HepG2 (cell line): ENCODE results near the gene DLX4. TPM values are rescaled to one million over a fixed set of nuclear protein-coding genes. Genes with fewer than 3 reads are reported as not detected.
A peak's percentile ranks its signal among the peaks of the same experiment; 100 is the strongest.

ENCODE experiments used
- ETV5 ChIP-seq: IDR thresholded peaks from 2 replicates; pipeline ENCODE4 v1.6.1; 2018; ENCODE audit warnings: missing biosample characterization, missing genetic modification reagents, inconsistent platforms, borderline replicate concordance
- ETV6 ChIP-seq: sonication (generic); formaldehyde crosslinking; conservative IDR thresholded peaks from 2 replicates; pipeline ENCODE4 v1.4.0; 2020; ENCODE audit warnings: missing genetic modification reagents
- FOXO1 ChIP-seq: sonication (generic); formaldehyde crosslinking; IDR thresholded peaks from 2 replicates; pipeline ENCODE4 v1.4.0; 2020; ENCODE audit warnings: missing genetic modification reagents
- GTF2F1 ChIP-seq: fragments of 150-350 bp; IDR thresholded peaks from 2 replicates; pipeline ENCODE4 v1.6.1; 2014; ENCODE audit warnings: low read length
- NR2F1 ChIP-seq, 2 experiments: fragments of 450-650 bp in 1 of 2; formaldehyde crosslinking in 1 of 2; IDR thresholded peaks; 2 replicates each; pipeline versions ENCODE4 v1.5.0 to v1.6.1; 2016 to 2020; ENCODE audit warnings: mild to moderate bottlenecking in 1 of 2, missing compliant biosample characterization in 1 of 2, missing genetic modification reagents in 1 of 2, moderate library complexity in 1 of 2
- RNF2 ChIP-seq: fragments of 450-650 bp; conservative IDR thresholded peaks from 2 replicates; pipeline ENCODE4 v1.6.1; 2016; ENCODE audit warnings: low read depth
- SOX5 ChIP-seq: IDR thresholded peaks from 2 replicates; pipeline ENCODE4 v1.6.1; 2016; ENCODE audit warnings: borderline replicate concordance
- ZMYM3 ChIP-seq: sonication (generic); formaldehyde crosslinking; IDR thresholded peaks from 2 replicates; pipeline ENCODE4 v1.5.1; 2020; ENCODE audit warnings: mild to moderate bottlenecking, missing genetic modification reagents
- ZNF367 ChIP-seq: sonication (generic); formaldehyde crosslinking; IDR thresholded peaks from 2 replicates; pipeline ENCODE4 v1.4.0; 2020; ENCODE audit warnings: missing genetic modification reagents, borderline replicate concordance
- ZSCAN30 ChIP-seq: sonication (generic); formaldehyde crosslinking; IDR thresholded peaks from 2 replicates; pipeline ENCODE4 v1.5.0; 2020; ENCODE audit warnings: mild to moderate bottlenecking, missing genetic modification reagents
- polyA plus RNA-seq, 8 experiments: library from polyadenylated mRNA; depleted of rRNA in 3 of 8; stranded (reverse) in 7 of 8; unstranded in 1 of 8; fragments of >200 nt; fragmentation: Illumina TruSeq in 4 of 8; extraction: Trizol in 4 of 8; gene quantifications; 2 replicates each; pipeline versions ENCODE4 v1.2.1 to v1.2.3, GENCODE V29; 2011 to 2016; ENCODE audit warnings: low read depth in 4 of 8, missing spikeins in 1 of 8, mixed read lengths in 1 of 8; ENCODE audit not compliant: insufficient read depth in 1 of 8
- total RNA-seq, 5 experiments: library from RNA; depleted of rRNA; stranded (reverse); fragments of >200 nt; fragmentation: Illumina TruSeq; extraction: Trizol; gene quantifications; 2 replicates each; pipeline ENCODE4 v1.2.3, GENCODE V29; 2016; ENCODE audit warnings: low read depth in 1 of 5
- TF ChIP-seq, protein P1 (sequence below), 2 experiments: IDR thresholded peaks; 2 replicates each; pipeline ENCODE4 v1.6.1; 2011 to 2012; ENCODE audit warnings: low read length in 2 of 2, borderline replicate concordance in 1 of 2, low read depth in 1 of 2, mild to moderate bottlenecking in 1 of 2, moderate library complexity in 1 of 2
- TF ChIP-seq, protein P2 (sequence below): sonication (generic); formaldehyde crosslinking; IDR thresholded peaks from 2 replicates; pipeline ENCODE4 v1.4.0; 2020; ENCODE audit warnings: low read depth, mild to moderate bottlenecking, missing genetic modification reagents
- TF ChIP-seq, protein P3 (sequence below): sonication (generic); formaldehyde crosslinking; IDR thresholded peaks from 2 replicates; pipeline ENCODE4 v1.5.0; 2020; ENCODE audit warnings: mild to moderate bottlenecking, missing genetic modification reagents, borderline replicate concordance
- TF ChIP-seq, protein P4 (sequence below): sonication (generic); formaldehyde crosslinking; conservative IDR thresholded peaks from 2 replicates; pipeline ENCODE4 v1.8.1; 2023; ENCODE audit warnings: missing genetic modification reagents
- TF ChIP-seq, protein P5 (sequence below): IDR thresholded peaks from 2 replicates; pipeline ENCODE4 v1.6.1; 2016
- TF ChIP-seq, protein P6 (sequence below): IDR thresholded peaks from 2 replicates; pipeline ENCODE4 v1.6.1; 2016; ENCODE audit warnings: mild to moderate bottlenecking, missing biosample characterization, missing genetic modification reagents
- TF ChIP-seq, protein P7 (sequence below): sonication (generic); formaldehyde crosslinking; IDR thresholded peaks from 2 replicates; pipeline ENCODE4 v1.8.1; 2022; ENCODE audit warnings: low read depth, mild to moderate bottlenecking, missing genetic modification reagents

Gene DLX4
- total and polyA plus RNA-seq, 2 of the 13 experiments (the other 11 are each of a cell fraction or from before 2014, with no cell fraction given), result 0.55 to 2.3 TPM

DNA sequence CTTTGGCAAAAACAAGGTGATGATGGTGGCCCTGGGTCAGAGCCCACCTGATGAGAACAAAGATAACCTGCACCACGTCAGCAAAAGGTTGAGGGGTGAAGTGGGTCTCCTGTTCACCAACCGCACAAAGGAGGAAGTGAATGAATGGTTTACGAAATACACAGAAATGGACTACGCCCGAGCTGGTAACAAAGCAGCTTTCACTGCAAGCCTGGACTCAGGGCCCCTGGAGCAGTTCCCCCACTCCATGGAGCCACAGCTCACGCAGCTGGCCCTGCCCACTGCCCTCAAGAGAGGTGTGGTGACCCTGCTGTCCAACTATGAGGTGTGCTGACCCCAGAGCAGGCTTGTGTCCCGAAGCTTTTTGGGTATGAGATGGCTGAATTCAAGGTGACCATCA, 29.7 kb upstream of the DLX4 start (continued):
- TF ChIP-seq, protein P1, sequence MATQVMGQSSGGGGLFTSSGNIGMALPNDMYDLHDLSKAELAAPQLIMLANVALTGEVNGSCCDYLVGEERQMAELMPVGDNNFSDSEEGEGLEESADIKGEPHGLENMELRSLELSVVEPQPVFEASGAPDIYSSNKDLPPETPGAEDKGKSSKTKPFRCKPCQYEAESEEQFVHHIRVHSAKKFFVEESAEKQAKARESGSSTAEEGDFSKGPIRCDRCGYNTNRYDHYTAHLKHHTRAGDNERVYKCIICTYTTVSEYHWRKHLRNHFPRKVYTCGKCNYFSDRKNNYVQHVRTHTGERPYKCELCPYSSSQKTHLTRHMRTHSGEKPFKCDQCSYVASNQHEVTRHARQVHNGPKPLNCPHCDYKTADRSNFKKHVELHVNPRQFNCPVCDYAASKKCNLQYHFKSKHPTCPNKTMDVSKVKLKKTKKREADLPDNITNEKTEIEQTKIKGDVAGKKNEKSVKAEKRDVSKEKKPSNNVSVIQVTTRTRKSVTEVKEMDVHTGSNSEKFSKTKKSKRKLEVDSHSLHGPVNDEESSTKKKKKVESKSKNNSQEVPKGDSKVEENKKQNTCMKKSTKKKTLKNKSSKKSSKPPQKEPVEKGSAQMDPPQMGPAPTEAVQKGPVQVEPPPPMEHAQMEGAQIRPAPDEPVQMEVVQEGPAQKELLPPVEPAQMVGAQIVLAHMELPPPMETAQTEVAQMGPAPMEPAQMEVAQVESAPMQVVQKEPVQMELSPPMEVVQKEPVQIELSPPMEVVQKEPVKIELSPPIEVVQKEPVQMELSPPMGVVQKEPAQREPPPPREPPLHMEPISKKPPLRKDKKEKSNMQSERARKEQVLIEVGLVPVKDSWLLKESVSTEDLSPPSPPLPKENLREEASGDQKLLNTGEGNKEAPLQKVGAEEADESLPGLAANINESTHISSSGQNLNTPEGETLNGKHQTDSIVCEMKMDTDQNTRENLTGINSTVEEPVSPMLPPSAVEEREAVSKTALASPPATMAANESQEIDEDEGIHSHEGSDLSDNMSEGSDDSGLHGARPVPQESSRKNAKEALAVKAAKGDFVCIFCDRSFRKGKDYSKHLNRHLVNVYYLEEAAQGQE (IDR thresholded peaks at IDR 0.05; ENCODE audit: borderline replicate concordance in 1 of 2, low read depth in 1 of 2, low read length in 2 of 2), result 0 out of 4 replicates have a peak, but pooled peaks of 1 of the 2 experiments have one; percentile 14
- TF ChIP-seq RNF2 (0 out of 2 replicates have a peak, but pooled peaks have one; percentile 40), ZSCAN30 (CRISPR knock-in tag) (no peak), FOXO1 (peak; percentile 30; the same call in 1 of the 2 replicates), ZNF367 (no peak), ZMYM3 (peak; percentile 55; the same call in 1 of the 2 replicates), NR2F1 (CRISPR knock-in tag; IDR thresholded peaks at IDR 0.05) (no peak), SOX5 (peak; percentile 73), ETV5 (CRISPR knock-in tag) (peak; percentile 45; the same call in 1 of the 2 replicates), GTF2F1 (no peak), ETV6 (no peak)
- TF ChIP-seq, protein P2, sequence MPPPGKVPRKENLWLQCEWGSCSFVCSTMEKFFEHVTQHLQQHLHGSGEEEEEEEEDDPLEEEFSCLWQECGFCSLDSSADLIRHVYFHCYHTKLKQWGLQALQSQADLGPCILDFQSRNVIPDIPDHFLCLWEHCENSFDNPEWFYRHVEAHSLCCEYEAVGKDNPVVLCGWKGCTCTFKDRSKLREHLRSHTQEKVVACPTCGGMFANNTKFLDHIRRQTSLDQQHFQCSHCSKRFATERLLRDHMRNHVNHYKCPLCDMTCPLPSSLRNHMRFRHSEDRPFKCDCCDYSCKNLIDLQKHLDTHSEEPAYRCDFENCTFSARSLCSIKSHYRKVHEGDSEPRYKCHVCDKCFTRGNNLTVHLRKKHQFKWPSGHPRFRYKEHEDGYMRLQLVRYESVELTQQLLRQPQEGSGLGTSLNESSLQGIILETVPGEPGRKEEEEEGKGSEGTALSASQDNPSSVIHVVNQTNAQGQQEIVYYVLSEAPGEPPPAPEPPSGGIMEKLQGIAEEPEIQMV, result no peak
- TF ChIP-seq, protein P3, sequence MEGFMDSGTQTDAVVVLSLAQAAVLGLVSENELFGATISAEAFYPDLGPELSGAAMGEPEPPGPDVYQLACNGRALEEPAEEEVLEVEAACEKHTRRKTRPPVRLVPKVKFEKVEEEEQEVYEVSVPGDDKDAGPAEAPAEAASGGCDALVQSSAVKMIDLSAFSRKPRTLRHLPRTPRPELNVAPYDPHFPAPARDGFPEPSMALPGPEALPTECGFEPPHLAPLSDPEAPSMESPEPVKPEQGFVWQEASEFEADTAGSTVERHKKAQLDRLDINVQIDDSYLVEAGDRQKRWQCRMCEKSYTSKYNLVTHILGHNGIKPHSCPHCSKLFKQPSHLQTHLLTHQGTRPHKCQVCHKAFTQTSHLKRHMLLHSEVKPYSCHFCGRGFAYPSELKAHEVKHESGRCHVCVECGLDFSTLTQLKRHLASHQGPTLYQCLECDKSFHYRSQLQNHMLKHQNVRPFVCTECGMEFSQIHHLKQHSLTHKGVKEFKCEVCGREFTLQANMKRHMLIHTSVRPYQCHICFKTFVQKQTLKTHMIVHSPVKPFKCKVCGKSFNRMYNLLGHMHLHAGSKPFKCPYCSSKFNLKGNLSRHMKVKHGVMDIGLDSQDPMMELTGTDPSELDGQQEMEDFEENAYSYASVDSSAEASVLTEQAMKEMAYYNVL (CRISPR knock-in tag), result no peak
- TF ChIP-seq, protein P4, sequence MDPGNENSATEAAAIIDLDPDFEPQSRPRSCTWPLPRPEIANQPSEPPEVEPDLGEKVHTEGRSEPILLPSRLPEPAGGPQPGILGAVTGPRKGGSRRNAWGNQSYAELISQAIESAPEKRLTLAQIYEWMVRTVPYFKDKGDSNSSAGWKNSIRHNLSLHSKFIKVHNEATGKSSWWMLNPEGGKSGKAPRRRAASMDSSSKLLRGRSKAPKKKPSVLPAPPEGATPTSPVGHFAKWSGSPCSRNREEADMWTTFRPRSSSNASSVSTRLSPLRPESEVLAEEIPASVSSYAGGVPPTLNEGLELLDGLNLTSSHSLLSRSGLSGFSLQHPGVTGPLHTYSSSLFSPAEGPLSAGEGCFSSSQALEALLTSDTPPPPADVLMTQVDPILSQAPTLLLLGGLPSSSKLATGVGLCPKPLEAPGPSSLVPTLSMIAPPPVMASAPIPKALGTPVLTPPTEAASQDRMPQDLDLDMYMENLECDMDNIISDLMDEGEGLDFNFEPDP (CRISPR knock-in tag), result no peak
- TF ChIP-seq, protein P5, sequence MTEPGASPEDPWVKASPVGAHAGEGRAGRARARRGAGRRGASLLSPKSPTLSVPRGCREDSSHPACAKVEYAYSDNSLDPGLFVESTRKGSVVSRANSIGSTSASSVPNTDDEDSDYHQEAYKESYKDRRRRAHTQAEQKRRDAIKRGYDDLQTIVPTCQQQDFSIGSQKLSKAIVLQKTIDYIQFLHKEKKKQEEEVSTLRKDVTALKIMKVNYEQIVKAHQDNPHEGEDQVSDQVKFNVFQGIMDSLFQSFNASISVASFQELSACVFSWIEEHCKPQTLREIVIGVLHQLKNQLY (CRISPR knock-in tag), result no peak
- TF ChIP-seq, protein P6, sequence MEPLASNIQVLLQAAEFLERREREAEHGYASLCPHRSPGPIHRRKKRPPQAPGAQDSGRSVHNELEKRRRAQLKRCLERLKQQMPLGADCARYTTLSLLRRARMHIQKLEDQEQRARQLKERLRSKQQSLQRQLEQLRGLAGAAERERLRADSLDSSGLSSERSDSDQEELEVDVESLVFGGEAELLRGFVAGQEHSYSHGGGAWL, result no peak
- TF ChIP-seq, protein P7, sequence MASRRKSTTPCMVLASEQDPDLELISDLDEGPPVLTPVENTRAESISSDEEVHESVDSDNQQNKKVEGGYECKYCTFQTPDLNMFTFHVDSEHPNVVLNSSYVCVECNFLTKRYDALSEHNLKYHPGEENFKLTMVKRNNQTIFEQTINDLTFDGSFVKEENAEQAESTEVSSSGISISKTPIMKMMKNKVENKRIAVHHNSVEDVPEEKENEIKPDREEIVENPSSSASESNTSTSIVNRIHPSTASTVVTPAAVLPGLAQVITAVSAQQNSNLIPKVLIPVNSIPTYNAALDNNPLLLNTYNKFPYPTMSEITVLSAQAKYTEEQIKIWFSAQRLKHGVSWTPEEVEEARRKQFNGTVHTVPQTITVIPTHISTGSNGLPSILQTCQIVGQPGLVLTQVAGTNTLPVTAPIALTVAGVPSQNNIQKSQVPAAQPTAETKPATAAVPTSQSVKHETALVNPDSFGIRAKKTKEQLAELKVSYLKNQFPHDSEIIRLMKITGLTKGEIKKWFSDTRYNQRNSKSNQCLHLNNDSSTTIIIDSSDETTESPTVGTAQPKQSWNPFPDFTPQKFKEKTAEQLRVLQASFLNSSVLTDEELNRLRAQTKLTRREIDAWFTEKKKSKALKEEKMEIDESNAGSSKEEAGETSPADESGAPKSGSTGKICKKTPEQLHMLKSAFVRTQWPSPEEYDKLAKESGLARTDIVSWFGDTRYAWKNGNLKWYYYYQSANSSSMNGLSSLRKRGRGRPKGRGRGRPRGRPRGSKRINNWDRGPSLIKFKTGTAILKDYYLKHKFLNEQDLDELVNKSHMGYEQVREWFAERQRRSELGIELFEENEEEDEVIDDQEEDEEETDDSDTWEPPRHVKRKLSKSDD (CRISPR knock-in tag), result 0 out of 2 replicates have a peak, but pooled peaks have one; percentile 60
